Activated CD8-positive, alpha-beta memory T cell treated with anti-CD3 and anti-CD28 coated beads, Interleukin-2, amount 10 ng/mL, durations not matched to agents 7 days and 5 days (primary cell): ENCODE results near the gene LOXL4. TPM values are rescaled to one million over a fixed set of nuclear protein-coding genes. Genes with fewer than 3 reads are reported as not detected.

ENCODE experiments used
- ATAC-seq: fragments of 150-1000 bp; cut with Tn5 transposase; one replicate; pipeline ENCODE4 v1.10.0; 2021; ENCODE audit warnings: moderate library complexity
- CTCF ChIA-PET: fragments of 350-600 bp; sonication (Branson Sonifier 250); formaldehyde crosslinking; loops from one replicate; lab custom pipeline; 2021; ENCODE audit warnings: antibody characterized with exemption; lab: Charles Lee
- DNase-seq: peaks from one replicate; pipeline ENCODE4 v3.0.0-alpha.2; 2020
- H3K27ac Mint-ChIP-seq: one replicate; pipeline ENCODE4 v1.8.0; 2021; ENCODE audit warnings: mild to moderate bottlenecking, mixed read lengths
- H3K27me3 Mint-ChIP-seq: one replicate; pipeline ENCODE4 v1.8.0; 2021; ENCODE audit warnings: mixed read lengths
- H3K36me3 Mint-ChIP-seq: one replicate; pipeline ENCODE4 v1.8.0; 2021; ENCODE audit warnings: mild to moderate bottlenecking, mixed read lengths
- H3K4me1 Mint-ChIP-seq: one replicate; pipeline ENCODE4 v1.8.0; 2021; ENCODE audit warnings: mixed read lengths
- H3K4me3 Mint-ChIP-seq: one replicate; pipeline ENCODE4 v1.8.0; 2021; ENCODE audit warnings: mild to moderate bottlenecking, moderate library complexity, mixed read lengths
- H3K9me3 Mint-ChIP-seq: one replicate; pipeline ENCODE4 v1.8.0; 2022; ENCODE audit warnings: low read depth, mixed read lengths
- total RNA-seq, 2 experiments: library from RNA; stranded (reverse); gene quantifications; one replicate each; pipeline ENCODE4 v1.2.3, GENCODE V29; 2021

LOXL4 gene
- total RNA-seq, 2 experiments from 2014 or later: not detected

DNA sequence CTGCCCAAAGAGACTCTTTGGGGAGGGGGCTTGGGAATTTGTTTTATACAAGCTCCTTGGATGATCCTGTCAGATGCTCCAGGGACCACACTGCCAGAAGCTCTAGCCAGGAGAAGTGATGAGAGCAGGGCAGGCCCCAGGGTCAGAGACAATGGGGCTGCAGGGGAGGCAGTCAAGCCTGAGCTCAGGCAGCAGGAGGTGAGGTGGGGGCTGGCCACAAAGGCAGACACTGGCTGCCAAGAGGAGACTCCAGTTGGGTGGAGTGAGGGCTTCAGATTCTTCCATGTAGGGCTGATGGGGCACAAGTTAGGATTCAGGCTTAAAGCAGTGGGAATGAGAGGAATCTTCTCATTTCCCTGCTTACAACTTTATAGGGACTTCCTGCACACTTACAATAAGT is 35.6 kb upstream of the LOXL4 start:
- ATAC-seq (no peak), DNase-seq (no peak)
- Mint-ChIP-seq H3K27me3 (peaks cover 19% of the 10 kb centered on the region), H3K9me3 (no peaks in the 10 kb centered on the region), H3K4me3 (no peak overlapping the region), H3K36me3 (no peaks in the 10 kb centered on the region), H3K4me1 (no peaks in the 10 kb centered on the region), H3K27ac (no peak overlapping the region)
- CTCF ChIA-PET: no interaction called here

DNA sequence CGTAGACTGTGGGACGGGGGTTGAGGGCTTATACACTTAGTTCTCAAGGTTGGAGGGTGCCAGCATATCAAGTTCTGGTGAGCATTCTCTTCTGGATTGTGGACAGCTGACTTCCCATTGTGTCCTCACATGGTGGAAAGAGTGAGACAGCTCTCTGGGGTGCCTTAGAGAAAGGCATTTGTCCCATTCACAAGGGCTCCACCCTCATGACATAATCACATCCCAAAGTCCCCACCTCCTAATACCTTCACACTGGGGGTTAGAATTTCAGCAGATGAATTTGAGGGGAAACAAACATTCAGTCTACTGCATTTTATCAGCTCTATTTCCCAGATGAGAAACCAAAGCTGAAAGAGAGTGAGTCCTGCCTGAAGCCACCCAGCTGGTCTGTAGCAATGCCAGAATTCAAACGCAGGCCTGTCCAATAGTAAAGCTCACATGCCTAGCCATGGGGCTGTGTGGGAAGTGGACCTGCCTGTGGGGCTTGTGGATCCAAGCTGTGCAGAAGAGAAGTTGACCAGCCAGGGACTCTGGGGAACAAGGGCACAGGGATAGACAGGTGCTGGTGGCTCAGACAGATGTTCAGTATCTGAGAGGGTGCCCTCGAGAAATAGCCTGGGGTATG is 34.9 kb upstream of the LOXL4 start:
- H3K36me3 Mint-ChIP-seq: no peaks in the 10 kb centered on the region
- no peak overlapping the region for H3K27ac Mint-ChIP-seq
- no peaks in the 10 kb centered on the region for H3K9me3 Mint-ChIP-seq
- CTCF ChIA-PET: no interaction called here
- no peak for ATAC-seq
- H3K4me3 Mint-ChIP-seq: no peak overlapping the region
- DNase-seq: no peak
- peaks cover 14% of the 10 kb centered on the region for H3K27me3 Mint-ChIP-seq
- H3K4me1 Mint-ChIP-seq: no peaks in the 10 kb centered on the region

DNA sequence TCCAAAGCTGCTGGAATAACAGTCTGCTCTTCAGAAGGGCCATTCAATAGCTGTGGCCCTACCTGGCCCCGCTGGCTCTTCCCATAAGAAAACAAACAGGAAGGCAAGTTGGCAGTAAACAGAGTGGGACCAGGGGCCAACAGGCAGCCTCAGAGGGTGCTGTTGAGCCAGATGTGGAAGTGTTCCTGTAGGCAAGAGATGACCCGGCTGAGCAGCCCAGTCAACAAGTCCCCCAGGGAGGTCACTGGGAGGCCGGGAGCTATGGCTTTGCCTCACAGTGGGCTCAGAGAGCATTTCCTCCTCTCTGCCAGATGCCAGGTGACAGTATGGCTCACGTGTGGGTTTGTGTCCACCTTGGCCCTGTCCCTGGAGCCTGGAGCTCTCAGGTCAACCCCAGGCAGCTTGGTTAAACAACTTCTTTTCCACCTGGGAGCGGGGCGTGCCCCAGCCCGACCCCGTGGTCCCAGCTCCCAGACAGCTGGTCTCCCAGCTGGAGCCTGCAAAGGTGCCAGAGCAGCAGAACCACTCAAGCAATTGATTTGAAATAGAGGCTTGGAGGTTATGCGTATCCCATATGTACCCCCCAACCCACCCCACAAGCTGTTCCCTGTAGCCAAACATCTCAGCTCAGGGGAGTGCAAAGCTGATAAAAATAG is 33.8 kb upstream of the LOXL4 start:
- DNase-seq: no peak
- H3K27ac Mint-ChIP-seq: no peak overlapping the region
- CTCF ChIA-PET: interaction anchor here (1.4 kb wide), 1 partner anchor 8 kb away, joined by 3 read pairs; no protein-coding TSS in a partner anchor
- no peaks in the 10 kb centered on the region for H3K36me3 Mint-ChIP-seq
- peaks cover 16% of the 10 kb centered on the region for H3K27me3 Mint-ChIP-seq
- ATAC-seq: no peak
- no peak overlapping the region for H3K4me3 Mint-ChIP-seq
- no peaks in the 10 kb centered on the region for H3K9me3 Mint-ChIP-seq
- no peaks in the 10 kb centered on the region for H3K4me1 Mint-ChIP-seq

DNA sequence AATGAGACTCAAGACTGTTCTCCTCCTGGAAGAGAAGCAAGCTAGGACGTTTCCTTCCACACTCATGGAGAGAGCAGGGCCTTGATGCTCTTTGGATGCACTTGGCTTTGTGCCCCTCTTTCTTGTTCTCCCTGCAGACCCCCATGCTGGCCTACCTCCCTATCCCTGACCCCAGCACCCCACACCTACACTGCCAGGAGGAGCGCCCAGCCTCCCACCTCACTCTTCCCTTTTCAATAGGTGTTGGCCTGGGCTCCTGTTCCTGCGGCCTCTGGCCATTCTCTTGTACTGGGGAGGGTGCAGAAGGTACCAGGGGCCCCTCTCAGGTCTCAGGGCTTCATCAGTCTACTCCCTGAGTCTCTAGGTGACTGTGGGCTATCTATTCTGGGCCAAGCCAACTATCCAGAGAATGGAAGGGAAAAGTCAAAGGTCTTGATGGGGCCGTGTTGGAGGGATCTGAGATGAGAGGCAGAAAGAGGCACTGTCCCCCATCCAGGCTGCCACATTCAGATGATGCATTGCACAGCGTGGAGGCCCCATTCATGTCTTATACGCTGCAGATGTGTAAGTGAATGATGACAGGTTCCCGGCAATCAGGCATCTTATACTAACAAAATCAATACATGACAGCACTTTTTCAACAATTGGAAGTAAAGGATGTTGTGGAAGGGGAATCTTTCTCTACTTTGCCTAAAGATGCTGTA is 32.7 kb upstream of the LOXL4 start:
- Mint-ChIP-seq H3K27ac (no peak overlapping the region), H3K4me3 (no peak overlapping the region), H3K27me3 (peaks cover 20% of the 10 kb centered on the region), H3K36me3 (no peaks in the 10 kb centered on the region), H3K4me1 (no peaks in the 10 kb centered on the region), H3K9me3 (no peaks in the 10 kb centered on the region)
- CTCF ChIA-PET: interaction anchor here (1.4 kb wide), 1 partner anchor 9 kb away, joined by 3 read pairs; no protein-coding TSS in a partner anchor
- ATAC-seq (no peak), DNase-seq (no peak)

DNA sequence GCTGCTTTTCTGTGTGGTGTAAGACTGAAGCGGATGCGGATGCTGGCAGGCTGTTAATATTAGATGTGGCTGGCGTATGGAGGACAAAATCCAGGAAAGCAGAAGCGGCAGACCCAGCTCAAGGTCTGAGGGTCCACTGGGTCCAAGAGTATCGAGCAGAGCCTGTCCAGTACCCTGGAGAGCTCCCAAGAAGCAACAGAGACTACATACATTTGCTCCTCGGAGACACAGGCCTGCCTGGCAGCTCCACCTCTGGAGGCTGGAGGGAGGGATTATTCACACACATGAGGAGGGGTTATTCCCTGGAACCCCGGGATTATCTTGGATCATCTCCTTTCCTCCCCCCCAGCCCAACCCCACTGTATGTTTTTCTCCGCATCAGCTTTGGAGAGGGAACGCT is 31.3 kb upstream of the LOXL4 start:
- Mint-ChIP-seq H3K36me3 (no peaks in the 10 kb centered on the region), H3K4me1 (no peaks in the 10 kb centered on the region), H3K9me3 (no peaks in the 10 kb centered on the region), H3K4me3 (no peak overlapping the region), H3K27ac (no peak overlapping the region), H3K27me3 (peaks cover 17% of the 10 kb centered on the region)
- CTCF ChIA-PET: interaction anchor here (1.5 kb wide), 1 partner anchor 32 kb away, joined by 3 read pairs; no protein-coding TSS in a partner anchor
- ATAC-seq: no peak
- no peak for DNase-seq

DNA sequence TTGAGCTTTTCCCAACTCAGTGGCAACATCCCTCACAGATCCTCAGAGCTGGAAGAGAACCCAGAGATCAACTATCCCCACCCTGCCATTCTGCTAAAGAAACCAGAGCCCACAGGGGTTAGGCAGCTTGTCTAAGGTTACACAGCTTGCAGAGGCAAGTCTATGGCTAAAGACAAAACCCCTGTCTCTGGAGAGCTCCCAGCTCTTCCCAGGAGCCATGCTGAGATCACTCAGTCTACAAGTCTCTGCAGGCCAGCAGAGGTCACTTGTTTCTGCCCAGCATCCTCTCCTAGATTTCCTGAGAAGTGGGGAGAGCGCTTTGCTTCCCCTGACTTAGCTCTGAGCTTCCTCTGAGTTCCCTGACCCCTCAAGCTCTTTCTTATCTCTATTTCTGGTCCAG is 28.5 kb upstream of the LOXL4 start:
- H3K27me3 Mint-ChIP-seq: peaks cover 17% of the 10 kb centered on the region
- no peaks in the 10 kb centered on the region for H3K4me1 Mint-ChIP-seq
- CTCF ChIA-PET: interaction anchor here (1.0 kb wide), 1 partner anchor 13 kb away, joined by 3 read pairs; no protein-coding TSS in a partner anchor
- H3K4me3 Mint-ChIP-seq: no peak overlapping the region
- DNase-seq (no peak), ATAC-seq (no peak)
- no peak overlapping the region for H3K27ac Mint-ChIP-seq
- H3K36me3 Mint-ChIP-seq: no peaks in the 10 kb centered on the region
- no peaks in the 10 kb centered on the region for H3K9me3 Mint-ChIP-seq

DNA sequence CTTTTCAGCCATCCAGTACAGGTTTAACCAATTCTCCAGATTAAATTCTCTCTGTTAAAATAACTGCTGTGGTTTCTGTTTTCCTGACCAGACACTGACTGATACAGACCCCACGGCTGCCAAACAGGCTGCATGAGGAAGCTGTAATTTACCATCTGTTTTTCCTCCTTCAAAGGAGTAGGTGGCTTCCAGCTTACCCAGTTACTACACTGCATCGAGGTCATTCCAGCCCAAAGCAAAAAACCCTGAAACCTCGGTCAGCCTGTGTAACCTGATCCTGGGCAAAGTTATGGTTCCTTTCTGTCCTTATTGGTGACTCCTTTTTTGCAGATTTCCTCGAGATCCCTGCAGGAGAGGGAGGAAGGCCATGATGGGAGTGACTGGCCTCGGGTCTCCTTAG is 27.9 kb upstream of the LOXL4 start:
- no peak overlapping the region for H3K27ac Mint-ChIP-seq
- peaks cover 18% of the 10 kb centered on the region for H3K27me3 Mint-ChIP-seq
- CTCF ChIA-PET: no interaction called here
- no peaks in the 10 kb centered on the region for H3K36me3 Mint-ChIP-seq
- no peak overlapping the region for H3K4me3 Mint-ChIP-seq
- no peaks in the 10 kb centered on the region for H3K9me3 Mint-ChIP-seq
- DNase-seq: no peak
- H3K4me1 Mint-ChIP-seq: no peaks in the 10 kb centered on the region
- ATAC-seq: no peak

DNA sequence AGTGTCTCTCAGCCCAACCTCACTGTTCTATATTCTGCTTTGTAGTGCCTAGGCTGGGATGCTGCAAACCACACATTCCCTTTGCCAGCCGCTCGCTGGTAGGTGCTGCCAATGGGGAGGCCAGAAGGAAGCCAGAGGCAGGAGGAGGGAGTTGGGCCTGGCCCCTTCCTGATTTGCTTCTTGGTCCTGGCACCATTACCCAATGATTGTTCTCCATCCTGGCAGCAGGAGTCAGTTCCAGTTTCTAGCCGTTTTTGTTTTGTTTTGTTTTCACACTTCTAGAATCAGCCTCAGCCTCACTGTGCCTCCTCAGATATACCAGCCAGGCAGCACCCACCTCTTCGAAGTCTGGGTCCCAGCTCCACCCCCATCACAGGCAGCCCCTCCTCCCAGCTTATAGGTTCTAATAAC is 27.4 kb upstream of the LOXL4 start:
- CTCF ChIA-PET: no interaction called here
- DNase-seq (no peak), ATAC-seq (no peak)
- H3K9me3 Mint-ChIP-seq: no peaks in the 10 kb centered on the region
- H3K27ac Mint-ChIP-seq: no peak overlapping the region
- peaks cover 20% of the 10 kb centered on the region for H3K27me3 Mint-ChIP-seq
- H3K4me1 Mint-ChIP-seq: no peaks in the 10 kb centered on the region
- no peak overlapping the region for H3K4me3 Mint-ChIP-seq
- H3K36me3 Mint-ChIP-seq: no peaks in the 10 kb centered on the region

DNA sequence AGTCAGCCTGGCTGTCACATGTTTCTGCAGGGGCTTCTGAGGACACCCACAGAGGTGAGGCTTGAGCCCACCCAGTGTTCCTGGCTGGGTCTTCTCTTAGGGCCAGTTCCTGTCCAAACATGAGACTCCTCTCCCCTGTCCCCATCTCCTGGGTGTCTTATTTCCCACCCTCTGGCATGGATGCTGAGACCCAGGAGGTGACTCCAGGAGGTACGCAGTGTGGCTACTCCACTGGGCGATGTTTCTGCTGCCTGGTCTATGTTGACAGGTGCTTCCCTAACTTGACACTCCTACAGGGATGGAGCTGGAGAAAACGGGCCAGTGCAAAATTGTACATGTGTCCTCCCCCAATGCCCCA is 26.3 kb upstream of the LOXL4 start:
- H3K27me3 Mint-ChIP-seq: peaks cover 20% of the 10 kb centered on the region
- H3K36me3 Mint-ChIP-seq: no peaks in the 10 kb centered on the region
- DNase-seq: no peak
- H3K4me3 Mint-ChIP-seq: no peak overlapping the region
- H3K27ac Mint-ChIP-seq: no peak overlapping the region
- no peak for ATAC-seq
- no peaks in the 10 kb centered on the region for H3K9me3 Mint-ChIP-seq
- no peaks in the 10 kb centered on the region for H3K4me1 Mint-ChIP-seq
- CTCF ChIA-PET: no interaction called here

DNA sequence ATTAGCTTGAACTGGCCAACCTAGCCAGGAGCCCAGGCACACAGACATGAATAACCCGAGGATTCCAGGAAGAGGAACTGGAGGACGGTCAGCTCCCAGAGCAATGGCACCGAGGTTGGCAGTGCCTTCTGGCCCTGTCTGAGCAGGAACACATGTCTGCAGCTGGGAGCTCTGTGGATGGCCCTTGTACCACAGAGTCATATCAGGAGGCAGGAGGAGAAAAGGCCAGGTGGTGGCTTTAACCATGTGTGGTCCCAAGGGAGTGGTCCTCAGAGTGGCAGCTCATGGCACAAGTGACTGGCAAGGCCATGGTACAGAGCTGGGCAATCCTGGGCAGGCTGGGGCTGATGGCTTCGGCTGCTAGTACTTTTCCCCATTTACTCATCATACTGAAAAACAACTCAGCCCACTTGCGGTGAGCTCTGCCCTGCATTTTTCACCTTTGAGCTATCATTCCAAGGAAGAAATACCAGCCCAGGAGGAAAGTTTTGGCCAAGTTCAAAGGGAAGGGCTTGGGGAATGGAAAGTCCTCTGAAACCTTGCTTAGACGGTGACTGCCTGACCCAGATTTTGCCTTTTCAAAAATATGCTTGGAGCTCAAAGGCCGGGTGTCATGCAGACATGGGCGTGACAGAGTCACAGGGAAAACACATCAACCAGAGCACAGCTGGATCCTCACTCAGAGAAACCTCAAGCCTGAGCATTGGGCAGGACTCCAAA is 25.7 kb upstream of the LOXL4 start:
- H3K4me1 Mint-ChIP-seq: no peaks in the 10 kb centered on the region
- ATAC-seq: no peak
- H3K27ac Mint-ChIP-seq: no peak overlapping the region
- no peaks in the 10 kb centered on the region for H3K36me3 Mint-ChIP-seq
- H3K27me3 Mint-ChIP-seq: peaks cover 18% of the 10 kb centered on the region
- no peaks in the 10 kb centered on the region for H3K9me3 Mint-ChIP-seq
- DNase-seq: no peak
- H3K4me3 Mint-ChIP-seq: no peak overlapping the region
- CTCF ChIA-PET: interaction anchor here (0.6 kb wide), 1 partner anchor 11 kb away, joined by 3 read pairs; no protein-coding TSS in a partner anchor

DNA sequence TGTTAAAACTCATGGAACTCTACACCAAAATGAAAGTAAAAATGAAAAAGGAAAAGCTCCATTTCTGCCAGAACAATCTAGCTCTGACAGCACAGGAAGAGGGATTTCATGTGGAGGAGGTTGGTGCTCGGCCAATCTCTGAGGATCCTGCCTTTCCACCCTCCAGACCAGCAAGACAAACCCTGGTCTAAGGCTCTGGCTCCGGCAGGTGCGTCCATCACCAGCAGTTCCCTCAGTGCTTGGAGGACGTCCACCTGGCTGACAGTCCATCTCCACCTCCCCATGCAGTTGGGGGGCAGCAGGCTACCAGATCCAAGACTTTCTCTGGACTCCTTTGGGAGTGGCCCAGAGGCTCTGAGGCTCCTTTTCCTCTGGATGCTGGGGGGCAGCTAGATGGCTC is 25.0 kb upstream of the LOXL4 start:
- H3K4me3 Mint-ChIP-seq: no peak overlapping the region
- DNase-seq (no peak), ATAC-seq (no peak)
- no peaks in the 10 kb centered on the region for H3K36me3 Mint-ChIP-seq
- CTCF ChIA-PET: no interaction called here
- peaks cover 18% of the 10 kb centered on the region for H3K27me3 Mint-ChIP-seq
- no peaks in the 10 kb centered on the region for H3K4me1 Mint-ChIP-seq
- H3K27ac Mint-ChIP-seq: no peak overlapping the region
- H3K9me3 Mint-ChIP-seq: no peaks in the 10 kb centered on the region

DNA sequence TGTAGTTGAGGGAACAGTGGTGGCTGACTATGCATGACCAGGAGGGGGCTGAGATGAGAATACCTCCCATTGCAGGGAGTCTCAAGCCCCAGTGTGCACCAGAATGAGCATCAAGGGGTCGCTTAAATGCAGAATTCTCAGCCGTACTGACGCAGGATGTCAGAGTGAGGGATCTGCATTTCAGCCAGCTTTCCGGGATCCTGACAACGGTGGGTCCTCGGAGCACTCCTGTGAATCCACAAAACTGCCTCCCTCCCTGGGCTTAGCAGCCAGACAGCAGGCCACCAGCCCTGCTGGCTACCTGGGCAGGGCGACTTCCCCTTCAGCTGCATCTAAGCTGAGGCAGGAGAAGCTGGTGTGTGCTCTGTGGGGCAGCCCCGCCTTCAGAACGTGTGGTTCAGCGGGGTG is 21.8 kb upstream of the LOXL4 start:
- H3K36me3 Mint-ChIP-seq: no peaks in the 10 kb centered on the region

DNA sequence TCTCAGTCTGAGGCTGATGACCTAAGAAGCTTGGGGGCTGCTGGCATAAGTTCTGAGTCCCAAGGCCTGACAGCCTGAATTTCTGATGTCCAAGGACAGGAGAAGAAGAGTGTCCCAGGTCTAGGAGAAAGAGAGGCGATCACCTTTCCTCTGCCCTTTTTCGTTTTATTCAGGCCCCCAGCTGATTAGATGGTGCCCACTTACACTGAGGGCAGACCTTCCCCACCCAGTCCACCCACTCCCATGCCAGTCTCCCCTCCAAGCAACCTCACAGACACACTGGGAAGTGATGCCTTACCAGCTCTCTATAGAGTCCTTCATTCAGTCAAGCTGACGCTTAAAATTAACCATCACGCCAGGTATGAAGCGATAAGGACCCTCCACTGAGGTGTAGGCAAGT is 19.3 kb upstream of the LOXL4 start:
- ATAC-seq: no peak
- H3K9me3 Mint-ChIP-seq: no peaks in the 10 kb centered on the region

More for the DNA sequence above, 21.8 kb upstream of the LOXL4 start:
- no peaks in the 10 kb centered on the region for H3K4me1 Mint-ChIP-seq
- H3K4me3 Mint-ChIP-seq: no peak overlapping the region
- CTCF ChIA-PET: no interaction called here
- no peaks in the 10 kb centered on the region for H3K9me3 Mint-ChIP-seq
- DNase-seq (no peak), ATAC-seq (no peak)
- H3K27me3 Mint-ChIP-seq: peaks cover 9% of the 10 kb centered on the region
- H3K27ac Mint-ChIP-seq: no peak overlapping the region

More for the DNA sequence above, 19.3 kb upstream of the LOXL4 start:
- CTCF ChIA-PET: no interaction called here
- DNase-seq: no peak
- H3K4me3 Mint-ChIP-seq: no peak overlapping the region
- H3K27ac Mint-ChIP-seq: no peak overlapping the region
- no peaks in the 10 kb centered on the region for H3K36me3 Mint-ChIP-seq
- H3K27me3 Mint-ChIP-seq: peaks cover 12% of the 10 kb centered on the region
- no peaks in the 10 kb centered on the region for H3K4me1 Mint-ChIP-seq
